GM23248 (cell line): ENCODE data around the gene PTPRR.

Experiments
- EZH2 ChIP-seq: fragments of 200-600 bp; sonication (generic); IDR thresholded peaks from 2 replicates; pipeline ENCODE4 v1.6.1; 2018; ENCODE audit warnings: antibody characterized with exemption, mild to moderate bottlenecking; ENCODE audit not compliant: insufficient read depth, poor library complexity, severe bottlenecking
- EZH2phosphoT487 ChIP-seq: fragments of 200-600 bp; sonication (generic); IDR thresholded peaks from 2 replicates; pipeline ENCODE4 v1.6.1; 2018; ENCODE audit warnings: antibody characterized with exemption, moderate library complexity, mild to moderate bottlenecking, low read depth; ENCODE audit not compliant: insufficient read depth

GRCh38 chr12:70709022-70709421 lies 211.5 kb downstream of the PTPRR start:
- TF ChIP-seq EZH2 (no peak), EZH2phosphoT487 (no peak)
